GM12891 (cell line): ENCODE measurements around the gene LRRC27.

Experiments used
- POLR2A ChIP-seq: IDR thresholded peaks from 2 replicates; pipeline ENCODE4 v1.6.1; 2011; ENCODE audit warnings: low read depth, low read length, control low read depth
- POLR2AphosphoS5 ChIP-seq: IDR thresholded peaks from 2 replicates; pipeline ENCODE4 v1.6.1; 2011; ENCODE audit warnings: low read depth, low read length, control low read depth
- SPI1 ChIP-seq: IDR thresholded peaks from 2 replicates; pipeline ENCODE4 v1.6.1; 2011; ENCODE audit warnings: low read depth, low read length, control low read depth
- TAF1 ChIP-seq: IDR thresholded peaks from 2 replicates; pipeline ENCODE4 v1.6.1; 2011; ENCODE audit warnings: low read depth, low read length, control low read depth

- TF ChIP-seq TAF1 = no peak
- TF ChIP-seq POLR2AphosphoS5 = no peak
- TF ChIP-seq POLR2A = no peak
- TF ChIP-seq SPI1 = no peak
These were observed 67.4 kb downstream of the LRRC27 start for GRCh38 chr10:132399117-132400035.
